Right kidney (tissue), 1 donor: ENCODE data around the gene UVSSA.

Experiments
- DNase-seq: peaks from one replicate; pipeline ENCODE4 v3.0.0-alpha.2; 2016

Gene UVSSA

GRCh38 chr4:1348746-1349145, 1.7 kb downstream of the UVSSA start:
- no peak for DNase-seq

GRCh38 chr4:1349359-1350168, 2.6 kb downstream of the UVSSA start:
- DNase-seq, result no peak

GRCh38 chr4:1350169-1350520, 3.1 kb downstream of the UVSSA start:
- DNase-seq, result no peak

GRCh38 chr4:1351854-1352566, 5.0 kb downstream of the UVSSA start:
- peak; percentile 74 for DNase-seq

- DNase-seq, result no peak
Measured at GRCh38 chr4:1352567-1352900, 5.5 kb downstream of the UVSSA start.

GRCh38 chr4:1353186-1354055, 6.4 kb downstream of the UVSSA start:
- DNase-seq, result no peak

GRCh38 chr4:1354136-1354982, 7.4 kb downstream of the UVSSA start:
- DNase-seq, result no peak

GRCh38 chr4:1354983-1355275, 7.9 kb downstream of the UVSSA start:
- no peak for DNase-seq

GRCh38 chr4:1355378-1355777, 8.4 kb downstream of the UVSSA start:
- DNase-seq, result no peak

GRCh38 chr4:1356181-1356998, 9.4 kb downstream of the UVSSA start:
- peak; percentile 62 for DNase-seq

GRCh38 chr4:1357356-1358248, 10.6 kb downstream of the UVSSA start:
- no peak for DNase-seq

GRCh38 chr4:1358421-1359143, 11.6 kb downstream of the UVSSA start:
- no peak for DNase-seq

GRCh38 chr4:1359144-1359501, 12.1 kb downstream of the UVSSA start:
- no peak for DNase-seq

GRCh38 chr4:1359976-1360375, 13.0 kb downstream of the UVSSA start:
- DNase-seq, result no peak

- DNase-seq, result no peak
Measured at GRCh38 chr4:1360423-1361283, 13.6 kb downstream of the UVSSA start.

- DNase-seq, result no peak
Measured at GRCh38 chr4:1361431-1361830, 14.4 kb downstream of the UVSSA start.

GRCh38 chr4:1362046-1362445, 15.0 kb downstream of the UVSSA start:
- no peak for DNase-seq

- DNase-seq, result no peak
Measured at GRCh38 chr4:1362521-1362920, 15.5 kb downstream of the UVSSA start.

- DNase-seq, result no peak
Measured at GRCh38 chr4:1363513-1363912, 16.5 kb downstream of the UVSSA start.
